Endothelial cell of umbilical vein (primary cell): ENCODE measurements around the gene L3MBTL2. TPM values are rescaled to one million over a fixed set of nuclear protein-coding genes. Genes with fewer than 3 reads are reported as not detected.

Experiments
- BruUV-seq: library from RNA; stranded (reverse); fragments of 400-500 nt; replicated peaks from 2 replicates; lab custom pipeline; 2021; lab: Mats Ljungman, UMichigan
- CTCF ChIA-PET: fragments of 300-600, 350-600 bp; sonication (Branson Sonifier 250); formaldehyde crosslinking; loops from one replicate; lab custom pipeline; 2021; ENCODE audit warnings: antibody characterized with exemption, inconsistent platforms; lab: Charles Lee
- POLR2A ChIA-PET: fragments of 300-600, 350-600 bp; sonication (Branson Sonifier 250); formaldehyde crosslinking; loops from one replicate; lab custom pipeline; 2021; ENCODE audit warnings: antibody characterized with exemption, inconsistent platforms; lab: Charles Lee
- DNase-seq: peaks from one replicate; pipeline ENCODE4 v3.0.0-alpha.2; 2011; ENCODE audit warnings: low read depth, low spot score
- FAIRE-seq: peaks from 2 replicates; lab custom pipeline; 2011; peaks lifted over from hg19 to GRCh38; lab: Jason Lieb, UNC
- H2AFZ ChIP-seq: 2 replicates; pipeline ENCODE4 v1.6.0; 2012; ENCODE audit warnings: low read depth, low read length, control low read depth, inconsistent platforms
- H3K27ac ChIP-seq: 2 replicates; pipeline ENCODE4 v1.5.1; 2011; ENCODE audit warnings: low read depth, mild to moderate bottlenecking, control low read depth, low read length, moderate library complexity; ENCODE audit not compliant: insufficient read depth
- H3K27me3 ChIP-seq, 2 experiments: 2 replicates each; pipeline versions ENCODE4 v1.6.0 to v1.6.1; 2011; ENCODE audit warnings: low read length in 2 of 2, mixed read lengths in 1 of 2; ENCODE audit not compliant: control insufficient read depth in 2 of 2, insufficient read depth in 2 of 2
- H3K36me3 ChIP-seq, 2 experiments: 2 replicates in 1 of 2; 3 replicates in 1 of 2; pipeline ENCODE4 v1.5.1; 2011; ENCODE audit warnings: low read length in 2 of 2, mild to moderate bottlenecking in 1 of 2, moderate library complexity in 1 of 2; ENCODE audit not compliant: control insufficient read depth in 2 of 2, insufficient read depth in 2 of 2; ENCODE audit errors: extremely low read depth in 1 of 2
- H3K4me1 ChIP-seq: 3 replicates; pipeline ENCODE4 v1.5.1; 2011; ENCODE audit warnings: mild to moderate bottlenecking, low read length; ENCODE audit not compliant: control insufficient read depth, insufficient read depth; ENCODE audit errors: extremely low read depth
- H3K4me2 ChIP-seq: 2 replicates; pipeline ENCODE4 v1.6.1; 2011; ENCODE audit warnings: low read length, control low read depth, mixed read lengths; ENCODE audit not compliant: insufficient read depth
- H3K4me3 ChIP-seq, 3 experiments: fragments of 200-600 bp in 1 of 3; sonication (generic), shearing (Covaris generic) in 1 of 3; replicated peaks in 1 of 3; 2 replicates each; pipeline ENCODE4 v1.5.1; 2011 to 2016; ENCODE audit warnings: control low read depth in 3 of 3, low read length in 3 of 3, mild to moderate bottlenecking in 2 of 3, inconsistent platforms in 1 of 3, low read depth in 1 of 3, moderate library complexity in 1 of 3; ENCODE audit not compliant: insufficient read depth in 1 of 3
- H3K79me2 ChIP-seq: 2 replicates; pipeline ENCODE4 v1.6.0; 2012; ENCODE audit warnings: low read length, inconsistent platforms; ENCODE audit not compliant: control insufficient read depth, insufficient read depth
- H3K9ac ChIP-seq: replicated peaks from 2 replicates; pipeline ENCODE3; 2011; ENCODE audit warnings: low read length, control low read depth; ENCODE audit not compliant: insufficient read depth; ENCODE audit errors: extremely low read depth
- H3K9me1 ChIP-seq: replicated peaks from 3 replicates; pipeline ENCODE4 v1.6.0; 2011; ENCODE audit warnings: mild to moderate bottlenecking, low read length; ENCODE audit not compliant: control insufficient read depth, insufficient read depth; ENCODE audit errors: extremely low read depth
- H3K9me3 ChIP-seq: replicated peaks from 2 replicates; pipeline ENCODE4 v1.5.1; 2012; ENCODE audit warnings: low read length, inconsistent platforms; ENCODE audit not compliant: control insufficient read depth, insufficient read depth
- H4K20me1 ChIP-seq: replicated peaks from 2 replicates; pipeline ENCODE3; 2011; ENCODE audit warnings: mild to moderate bottlenecking, low read length; ENCODE audit not compliant: control insufficient read depth, insufficient read depth; ENCODE audit errors: extremely low read depth
- EZH2 ChIP-seq: IDR thresholded peaks from 2 replicates; pipeline ENCODE4 v1.6.1; 2012; ENCODE audit warnings: borderline replicate concordance, low read depth, mild to moderate bottlenecking, moderate library complexity, low read length, inconsistent platforms; ENCODE audit not compliant: severe bottlenecking
- FOS ChIP-seq: IDR thresholded peaks from 2 replicates; pipeline ENCODE4 v1.6.1; 2011; ENCODE audit warnings: mild to moderate bottlenecking, low read length, moderate library complexity, borderline replicate concordance; ENCODE audit not compliant: insufficient read depth
- GATA2 ChIP-seq: IDR thresholded peaks from 2 replicates; pipeline ENCODE4 v1.7.0; 2011; ENCODE audit warnings: low read depth, mild to moderate bottlenecking, moderate library complexity, mixed read lengths, low read length; ENCODE audit not compliant: insufficient read length, insufficient read depth
- JUN ChIP-seq: IDR thresholded peaks from 2 replicates; pipeline ENCODE4 v1.6.1; 2011; ENCODE audit warnings: borderline replicate concordance, low read depth; ENCODE audit not compliant: insufficient read length, insufficient read depth
- MYC ChIP-seq: IDR thresholded peaks from one replicate; pipeline ENCODE4 v1.6.1; 2011; ENCODE audit warnings: mild to moderate bottlenecking, low read depth, low read length
- POLR2A ChIP-seq: IDR thresholded peaks from 2 replicates; pipeline ENCODE4 v1.6.1; 2012; ENCODE audit warnings: low read depth, mild to moderate bottlenecking, control low read depth, low read length
- POLR2AphosphoS5 ChIP-seq: IDR thresholded peaks from 2 replicates; pipeline ENCODE4 v1.6.1; 2012; ENCODE audit warnings: low read depth, mild to moderate bottlenecking, control low read depth, low read length, moderate library complexity; ENCODE audit not compliant: insufficient read depth
- dilution Hi-C: fragments of 300-500 bp; cut with MboI; formaldehyde crosslinking; loops from one replicate; pipeline ENCODE4 v1.15.0; 2019; ENCODE audit warnings: low sequenced_read_pairs; ENCODE audit not compliant: extremely low pct_ligation_motif_present
- intact Hi-C: fragments of 100-400 bp; cut with micrococcal nuclease; formaldehyde crosslinking; loops from one replicate; pipeline ENCODE4 v1.10.0; 2022
- polyA plus RNA-seq, 4 experiments: library from polyadenylated mRNA; depleted of rRNA in 3 of 4; stranded (reverse) in 3 of 4; unstranded in 1 of 4; fragments of >200 nt; gene quantifications; 2 replicates each; pipeline versions ENCODE4 v1.2.1 to v1.2.3, GENCODE V29; 2011 to 2012; ENCODE audit warnings: missing spikeins in 1 of 4
- total RNA-seq: library from RNA; stranded (reverse); gene quantifications from 2 replicates; pipeline ENCODE4 v1.2.3, GENCODE V29; 2021
- TF ChIP-seq, protein P1 (sequence below): IDR thresholded peaks from 2 replicates; pipeline ENCODE4 v1.6.1; 2011; ENCODE audit not compliant: insufficient read depth, insufficient read length
- TF ChIP-seq, protein P2 (sequence below), 2 donors: IDR thresholded peaks; 1 replicate in 1 of 2; 2 replicates in 1 of 2; pipeline ENCODE4 v1.5.1; 2011; ENCODE audit warnings: low read length in 2 of 2, mild to moderate bottlenecking in 2 of 2, moderate library complexity in 2 of 2, control low read depth in 1 of 2, inconsistent platforms in 1 of 2, low read depth in 1 of 2; ENCODE audit not compliant: insufficient read depth in 1 of 2; ENCODE audit errors: extremely low read depth in 1 of 2

L3MBTL2 gene
- total and polyA plus RNA-seq, 2 donors (not counting 3 experiments of a cell fraction or from before 2014, with no cell fraction given) = 28.2 to 34.9 TPM

DNA sequence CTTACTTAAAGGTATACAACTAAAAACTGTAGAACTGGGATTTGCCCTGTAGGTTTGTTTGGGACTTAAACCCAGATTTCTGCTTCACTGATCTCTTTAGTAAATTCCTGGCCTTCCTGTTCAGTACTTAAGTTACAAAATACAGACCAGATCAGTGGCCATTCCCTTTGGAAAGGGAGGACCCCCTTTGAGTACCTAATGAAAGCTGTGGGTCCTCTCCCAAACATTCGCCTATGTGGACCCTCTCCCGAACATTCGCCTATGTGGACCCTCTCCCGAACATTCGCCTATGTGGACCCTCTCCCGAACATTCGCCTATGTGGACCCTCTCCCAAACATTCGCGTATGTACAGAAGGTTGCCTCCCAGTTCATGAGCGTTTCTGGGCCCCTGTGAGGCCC, 10.3 kb downstream of the L3MBTL2 start:
- H3K9me1 ChIP-seq = no peaks in the 10 kb centered on the region
- FAIRE-seq (no peak), DNase-seq (no peak)
- CTCF ChIA-PET = interaction anchor here (1.1 to 1.6 kb wide), 2 partner anchors 16 to 22 kb away, joined by 3 read pairs; no protein-coding TSS in a partner anchor
- H3K4me3 ChIP-seq = no peak overlapping the region
- H3K4me2 ChIP-seq = no peak overlapping the region
- no peak overlapping the region for H2AFZ ChIP-seq
- H3K36me3 ChIP-seq = peaks cover 2 to 7% of the 10 kb centered on the region in 2 experiments
- intact Hi-C loops (no loop called here), dilution Hi-C loops (no loop called here)
- TF ChIP-seq JUN (no peak), POLR2AphosphoS5 (no peak), MYC (no peak), POLR2A (no peak), GATA2 (no peak), FOS (no peak), EZH2 (no peak)
- TF ChIP-seq, protein P1, sequence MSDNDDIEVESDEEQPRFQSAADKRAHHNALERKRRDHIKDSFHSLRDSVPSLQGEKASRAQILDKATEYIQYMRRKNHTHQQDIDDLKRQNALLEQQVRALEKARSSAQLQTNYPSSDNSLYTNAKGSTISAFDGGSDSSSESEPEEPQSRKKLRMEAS = no peak
- TF ChIP-seq, protein P2, sequence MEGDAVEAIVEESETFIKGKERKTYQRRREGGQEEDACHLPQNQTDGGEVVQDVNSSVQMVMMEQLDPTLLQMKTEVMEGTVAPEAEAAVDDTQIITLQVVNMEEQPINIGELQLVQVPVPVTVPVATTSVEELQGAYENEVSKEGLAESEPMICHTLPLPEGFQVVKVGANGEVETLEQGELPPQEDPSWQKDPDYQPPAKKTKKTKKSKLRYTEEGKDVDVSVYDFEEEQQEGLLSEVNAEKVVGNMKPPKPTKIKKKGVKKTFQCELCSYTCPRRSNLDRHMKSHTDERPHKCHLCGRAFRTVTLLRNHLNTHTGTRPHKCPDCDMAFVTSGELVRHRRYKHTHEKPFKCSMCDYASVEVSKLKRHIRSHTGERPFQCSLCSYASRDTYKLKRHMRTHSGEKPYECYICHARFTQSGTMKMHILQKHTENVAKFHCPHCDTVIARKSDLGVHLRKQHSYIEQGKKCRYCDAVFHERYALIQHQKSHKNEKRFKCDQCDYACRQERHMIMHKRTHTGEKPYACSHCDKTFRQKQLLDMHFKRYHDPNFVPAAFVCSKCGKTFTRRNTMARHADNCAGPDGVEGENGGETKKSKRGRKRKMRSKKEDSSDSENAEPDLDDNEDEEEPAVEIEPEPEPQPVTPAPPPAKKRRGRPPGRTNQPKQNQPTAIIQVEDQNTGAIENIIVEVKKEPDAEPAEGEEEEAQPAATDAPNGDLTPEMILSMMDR (IDR thresholded peaks at IDR 0.05; ENCODE audit: extremely low read depth in 1 of 2, insufficient read depth in 1 of 2, low read depth in 1 of 2, low read length in 2 of 2) = no peak
- no peak overlapping the region for H3K27ac ChIP-seq
- H3K9ac ChIP-seq = no peak overlapping the region
- H3K27me3 ChIP-seq = no peaks in the 10 kb centered on the region
- POLR2A ChIA-PET = no interaction called here
- H3K4me1 ChIP-seq = peaks cover 12% of the 10 kb centered on the region
- BruUV-seq = no TSS peak
- H3K79me2 ChIP-seq = no peaks in the 10 kb centered on the region
- no peaks in the 10 kb centered on the region for H4K20me1 ChIP-seq
- H3K9me3 ChIP-seq = no peaks in the 10 kb centered on the region
